Brain microvascular endothelial cell (primary cell): Measurements from ENCODE around the gene PSIP1.
"Not testable (repeated sequence)": the region's sequence is repeated elsewhere in the genome, so short reads cannot be mapped to it uniquely, and the experiment has no call there.

Source experiments
- DNase-seq: peaks from one replicate; pipeline ENCODE4 v3.0.0-alpha.2; 2020
- H3K27ac ChIP-seq: fragments of 250-450 bp; sonication (Bioruptor Pico); 2 replicates; pipeline ENCODE4 v1.5.1; 2020; ENCODE audit warnings: mild to moderate bottlenecking, moderate library complexity
- H3K27me3 ChIP-seq: fragments of 250-450 bp; sonication (Bioruptor Pico); replicated peaks from 2 replicates; pipeline ENCODE4 v1.5.1; 2020; ENCODE audit warnings: mild to moderate bottlenecking
- H3K36me3 ChIP-seq: fragments of 250-450 bp; sonication (Bioruptor Pico); replicated peaks from 2 replicates; pipeline ENCODE4 v1.5.1; 2020; ENCODE audit warnings: mild to moderate bottlenecking
- H3K4me3 ChIP-seq: 2 replicates; pipeline ENCODE4 v1.5.1; 2011; ENCODE audit warnings: low read depth, mild to moderate bottlenecking, control low read depth, low read length, moderate library complexity
- in situ Hi-C: cut with HindIII; loops from 2 replicates; pipeline ENCODE4 v1.10.0; 2017; ENCODE audit warnings: low sequenced_read_pairs, low pct_ligation_motif_present
- TF ChIP-seq, protein P1 (sequence below): IDR thresholded peaks from 2 replicates; pipeline ENCODE4 v1.5.1; 2011; ENCODE audit warnings: low read depth, mild to moderate bottlenecking, moderate library complexity, low read length, control low read depth, inconsistent platforms; ENCODE audit errors: missing control alignments

The PSIP1 gene

DNA sequence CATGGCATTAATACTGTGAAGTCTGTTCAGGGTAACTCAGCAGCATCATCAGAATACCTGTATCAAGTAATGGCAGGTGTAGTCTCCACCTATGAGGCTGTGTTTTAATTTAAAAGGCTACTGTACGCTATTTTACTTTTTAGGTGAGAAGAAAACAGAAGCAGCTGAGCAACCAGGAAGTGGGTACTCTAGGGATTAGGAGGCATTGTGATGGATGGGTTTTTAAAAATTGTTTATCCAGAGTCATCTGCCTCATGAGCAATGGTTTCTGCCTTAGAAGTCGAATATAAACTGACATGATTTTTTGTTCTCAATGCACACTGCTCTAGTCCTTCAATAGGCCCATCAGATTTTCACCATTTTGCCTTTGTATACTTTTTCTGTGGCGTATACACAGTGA, 42.6 kb downstream of the PSIP1 start:
- TF ChIP-seq, protein P1, sequence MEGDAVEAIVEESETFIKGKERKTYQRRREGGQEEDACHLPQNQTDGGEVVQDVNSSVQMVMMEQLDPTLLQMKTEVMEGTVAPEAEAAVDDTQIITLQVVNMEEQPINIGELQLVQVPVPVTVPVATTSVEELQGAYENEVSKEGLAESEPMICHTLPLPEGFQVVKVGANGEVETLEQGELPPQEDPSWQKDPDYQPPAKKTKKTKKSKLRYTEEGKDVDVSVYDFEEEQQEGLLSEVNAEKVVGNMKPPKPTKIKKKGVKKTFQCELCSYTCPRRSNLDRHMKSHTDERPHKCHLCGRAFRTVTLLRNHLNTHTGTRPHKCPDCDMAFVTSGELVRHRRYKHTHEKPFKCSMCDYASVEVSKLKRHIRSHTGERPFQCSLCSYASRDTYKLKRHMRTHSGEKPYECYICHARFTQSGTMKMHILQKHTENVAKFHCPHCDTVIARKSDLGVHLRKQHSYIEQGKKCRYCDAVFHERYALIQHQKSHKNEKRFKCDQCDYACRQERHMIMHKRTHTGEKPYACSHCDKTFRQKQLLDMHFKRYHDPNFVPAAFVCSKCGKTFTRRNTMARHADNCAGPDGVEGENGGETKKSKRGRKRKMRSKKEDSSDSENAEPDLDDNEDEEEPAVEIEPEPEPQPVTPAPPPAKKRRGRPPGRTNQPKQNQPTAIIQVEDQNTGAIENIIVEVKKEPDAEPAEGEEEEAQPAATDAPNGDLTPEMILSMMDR = no peak
- H3K36me3 ChIP-seq = peaks cover 22% of the 10 kb centered on the region
- no peak overlapping the region for H3K27ac ChIP-seq
- no peaks in the 10 kb centered on the region for H3K27me3 ChIP-seq
- no peak overlapping the region for H3K4me3 ChIP-seq
- in situ Hi-C loops = no loop called here
- DNase-seq = no peak

DNA sequence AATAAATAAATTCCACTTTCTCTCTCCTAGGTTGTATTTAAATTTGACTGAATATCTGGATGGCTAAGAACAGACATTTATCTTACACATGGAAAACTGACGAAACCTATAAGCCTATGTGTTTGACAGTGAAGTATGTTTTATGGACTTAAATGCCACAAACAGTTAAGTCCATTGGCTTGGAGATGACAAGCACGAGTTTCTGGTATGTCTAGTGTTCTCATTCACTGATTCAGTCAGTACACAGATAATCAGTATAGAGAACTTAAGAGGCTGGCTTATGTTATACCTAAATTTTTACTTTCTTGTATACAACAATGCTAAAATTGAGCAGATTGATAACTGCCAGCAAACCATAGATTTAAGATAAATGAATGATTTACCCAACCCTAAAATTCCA, 49.2 kb downstream of the PSIP1 start:
- no peak overlapping the region for H3K27ac ChIP-seq
- no peak overlapping the region for H3K4me3 ChIP-seq
- DNase-seq = no peak
- TF ChIP-seq, protein P1 = no peak
- peaks cover 51% of the 10 kb centered on the region for H3K36me3 ChIP-seq
- in situ Hi-C loops = no loop called here
- no peaks in the 10 kb centered on the region for H3K27me3 ChIP-seq

DNA sequence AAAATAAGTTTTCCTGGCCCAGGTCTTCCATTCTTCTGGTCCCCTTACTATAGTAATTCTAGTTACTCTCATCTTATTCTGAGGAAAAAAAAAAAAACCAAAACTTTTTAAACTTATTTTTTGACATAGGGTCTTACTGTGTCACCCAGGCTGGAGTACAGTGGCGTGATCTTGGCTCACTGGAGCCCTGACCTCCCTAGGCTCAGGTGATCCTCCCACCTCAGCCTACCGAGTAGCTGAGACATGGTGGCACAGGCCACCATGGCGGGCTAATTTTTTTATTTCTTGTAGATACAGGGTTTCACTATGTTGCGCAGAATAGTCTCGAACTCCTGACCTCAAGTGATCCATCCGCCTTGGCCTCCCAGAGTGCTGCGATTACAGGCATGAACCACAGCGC, 49.7 kb downstream of the PSIP1 start:
- no peak for DNase-seq
- TF ChIP-seq, protein P1 = no peak
- no peaks in the 10 kb centered on the region for H3K27me3 ChIP-seq
- H3K27ac ChIP-seq = no peak overlapping the region
- no peak overlapping the region for H3K4me3 ChIP-seq
- H3K36me3 ChIP-seq = peaks cover 50% of the 10 kb centered on the region
- in situ Hi-C loops = no loop called here

DNA sequence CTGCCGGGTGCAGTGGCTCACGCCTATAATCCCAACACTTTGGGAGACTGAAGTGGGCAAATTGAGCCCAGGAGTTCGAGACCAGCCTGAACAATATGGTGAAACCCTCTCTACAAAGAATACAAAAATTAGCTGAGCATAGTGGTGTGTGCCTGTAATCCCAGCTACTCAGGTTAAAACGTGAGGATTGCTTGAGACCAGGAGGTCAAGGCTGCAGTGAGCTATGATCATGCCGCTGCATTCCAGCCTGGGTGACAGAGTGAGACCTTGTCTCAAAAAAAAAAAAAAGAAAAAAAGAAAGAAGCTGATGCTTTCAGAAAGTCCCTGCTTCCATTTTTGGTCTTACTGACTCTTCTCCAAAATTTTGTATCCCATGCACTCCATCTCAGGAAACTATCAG, 56.8 kb downstream of the PSIP1 start:
- peaks cover 62% of the 10 kb centered on the region for H3K36me3 ChIP-seq

DNA sequence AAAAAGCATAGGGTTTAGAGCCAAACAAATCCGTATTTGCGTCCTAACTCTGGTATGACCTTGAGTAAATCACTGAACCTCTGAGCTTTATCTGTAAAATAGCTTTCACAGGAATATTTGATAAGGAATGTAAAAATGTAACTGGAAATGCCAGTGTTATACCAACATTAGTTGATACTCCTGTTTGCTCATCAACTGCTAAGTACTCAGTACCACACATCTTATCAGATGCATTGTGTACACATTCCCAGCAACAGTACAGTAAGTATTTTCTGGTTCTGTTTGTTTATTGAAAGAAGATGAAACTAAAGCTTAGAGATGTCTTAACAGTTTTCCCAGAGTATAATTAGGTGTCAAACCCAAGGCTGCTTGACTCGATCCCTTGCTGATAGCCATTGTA, 66.6 kb downstream of the PSIP1 start:
- in situ Hi-C loops = no loop called here

More for the DNA sequence above, 56.8 kb downstream of the PSIP1 start:
- in situ Hi-C loops = no loop called here
- Histone ChIP-seq H3K27ac (no peak overlapping the region), H3K27me3 (no peaks in the 10 kb centered on the region), H3K4me3 (no peak overlapping the region)
- TF ChIP-seq, protein P1 = no peak
- no peak for DNase-seq

DNA sequence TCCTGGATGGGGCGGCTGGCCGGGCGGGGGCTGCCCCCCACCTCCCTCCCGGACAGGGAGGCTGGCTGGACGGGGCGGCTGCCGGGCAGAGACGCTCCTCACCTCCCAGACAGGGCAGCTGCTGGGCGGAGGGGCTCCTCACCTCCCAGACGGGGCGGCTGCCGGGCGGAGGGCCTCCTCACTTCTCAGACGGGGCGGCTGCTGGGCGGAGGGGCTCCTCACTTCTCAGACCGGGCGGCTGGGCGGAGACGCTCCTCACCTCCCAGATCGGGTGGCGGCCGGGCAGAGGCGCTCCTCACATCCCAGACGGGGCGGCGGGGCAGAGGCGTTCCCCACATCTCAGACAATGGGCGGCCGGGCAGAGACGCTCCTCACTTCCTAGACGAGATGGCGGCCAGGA, 68.5 kb downstream of the PSIP1 start:
- H3K27me3 ChIP-seq, in situ Hi-C loops, H3K4me3 ChIP-seq, DNase-seq, H3K27ac ChIP-seq: not testable (repeated sequence)
- peaks cover 41% of the 10 kb centered on the region for H3K36me3 ChIP-seq

More for the DNA sequence above, 66.6 kb downstream of the PSIP1 start:
- no peak for DNase-seq
- TF ChIP-seq, protein P1 = no peak
- H3K27ac ChIP-seq = no peak overlapping the region
- H3K4me3 ChIP-seq = no peak overlapping the region
- no peaks in the 10 kb centered on the region for H3K27me3 ChIP-seq
- H3K36me3 ChIP-seq = peaks cover 56% of the 10 kb centered on the region

DNA sequence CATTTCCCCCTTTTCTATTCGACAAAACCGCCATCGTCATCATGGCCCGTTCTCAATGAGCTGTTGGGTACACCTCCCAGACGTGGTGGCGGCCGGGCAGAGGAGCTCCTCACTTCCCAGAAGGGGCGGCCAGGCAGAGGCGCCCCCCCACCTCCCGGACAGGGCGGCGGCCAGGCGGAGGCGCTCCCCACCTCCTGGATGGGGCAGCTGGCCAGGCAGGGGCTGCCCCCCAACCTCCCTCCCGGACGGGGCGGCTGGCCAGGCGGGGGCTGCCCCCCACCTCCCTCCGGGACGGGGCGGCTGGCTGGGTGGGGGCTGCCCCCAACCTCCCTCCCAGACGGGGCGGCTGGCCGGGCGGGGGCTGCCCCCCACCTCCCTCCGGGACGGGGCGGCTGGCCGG, 68.9 kb downstream of the PSIP1 start:
- H3K4me3 ChIP-seq, DNase-seq, H3K27me3 ChIP-seq, in situ Hi-C loops, H3K27ac ChIP-seq: not testable (repeated sequence)
- peaks cover 41% of the 10 kb centered on the region for H3K36me3 ChIP-seq
